GM19240 (cell line): ENCODE results near the gene NRG3.
"Not testable (repeated sequence)": the region's sequence is repeated elsewhere in the genome, so short reads cannot be mapped to it uniquely, and the experiment has no call there.

Experiments used
- DNase-seq: peaks from one replicate; pipeline ENCODE4 v3.0.0; 2011; ENCODE audit warnings: low spot score; ENCODE audit not compliant: insufficient read length

NRG3 gene

DNA sequence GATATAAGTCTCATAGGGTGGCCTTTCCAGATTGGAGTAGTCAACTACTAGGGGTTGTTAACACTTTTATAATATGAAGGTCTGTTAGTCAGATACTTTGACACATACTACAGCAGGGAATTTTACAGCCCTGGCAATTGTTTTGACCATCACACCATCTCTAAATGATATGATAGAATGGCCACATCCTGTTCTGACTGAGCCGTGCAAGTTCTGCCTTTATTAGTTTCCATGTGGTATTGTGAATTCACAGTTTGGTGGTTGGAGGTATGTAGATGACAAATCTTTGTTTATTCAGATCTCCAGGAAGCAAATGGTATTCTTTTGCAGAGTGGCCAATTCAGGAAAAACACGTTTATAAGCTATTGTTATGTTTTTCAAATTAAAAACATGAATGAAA, 83.0 kb downstream of the NRG3 start:
- no peak for DNase-seq

DNA sequence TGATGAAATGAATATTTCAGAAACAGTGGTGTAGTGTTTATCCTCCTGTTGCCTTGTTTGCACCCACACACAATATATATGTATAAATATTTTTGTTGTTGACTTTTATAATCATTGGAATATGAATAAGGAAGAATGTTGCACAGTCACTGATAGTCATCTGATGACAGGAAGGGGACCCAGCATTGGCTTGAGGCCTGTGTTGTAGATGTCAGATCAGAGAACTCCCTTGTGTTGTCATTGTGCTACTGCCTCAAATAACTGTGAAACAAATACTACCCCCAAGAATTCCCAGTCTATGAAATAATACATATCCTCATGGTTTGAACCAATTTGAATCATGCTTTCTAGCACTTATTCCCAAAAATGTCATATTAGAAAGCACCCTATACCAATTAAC, 84.0 kb downstream of the NRG3 start:
- DNase-seq, result no peak

DNA sequence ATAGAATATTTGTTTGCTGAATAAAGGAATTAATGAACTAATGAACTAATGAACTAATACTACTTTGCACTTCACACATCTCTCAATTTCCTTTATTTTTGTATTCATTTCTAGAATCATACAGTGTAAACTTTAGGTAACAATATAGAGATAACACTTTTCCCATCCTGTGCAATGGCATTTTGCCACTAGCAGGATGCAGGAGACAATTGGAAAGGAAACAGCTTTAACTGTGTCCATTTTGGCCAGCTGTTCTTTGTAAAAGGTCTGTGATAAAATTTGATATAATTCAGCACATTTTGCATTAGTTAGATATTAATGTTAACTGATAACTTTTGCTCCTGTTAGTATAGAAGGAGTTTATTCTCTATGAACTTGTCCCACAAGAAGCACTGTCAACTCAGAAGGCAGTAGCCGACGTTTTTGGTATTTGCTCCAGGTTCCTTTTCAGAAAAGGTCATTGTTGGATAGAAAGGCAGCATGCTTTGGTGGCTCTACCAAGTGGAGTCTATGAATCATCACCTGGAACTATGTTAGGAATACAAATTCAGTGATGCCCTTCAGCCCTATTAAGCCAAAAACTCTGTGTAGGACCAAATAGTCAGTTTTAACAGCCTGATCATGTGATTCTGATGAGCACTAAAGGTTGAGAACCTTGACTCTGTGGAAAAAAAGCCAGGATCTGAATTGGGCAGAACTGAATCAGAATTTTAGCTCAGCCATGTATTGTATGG, 86.6 kb downstream of the NRG3 start:
- DNase-seq, result no peak

DNA sequence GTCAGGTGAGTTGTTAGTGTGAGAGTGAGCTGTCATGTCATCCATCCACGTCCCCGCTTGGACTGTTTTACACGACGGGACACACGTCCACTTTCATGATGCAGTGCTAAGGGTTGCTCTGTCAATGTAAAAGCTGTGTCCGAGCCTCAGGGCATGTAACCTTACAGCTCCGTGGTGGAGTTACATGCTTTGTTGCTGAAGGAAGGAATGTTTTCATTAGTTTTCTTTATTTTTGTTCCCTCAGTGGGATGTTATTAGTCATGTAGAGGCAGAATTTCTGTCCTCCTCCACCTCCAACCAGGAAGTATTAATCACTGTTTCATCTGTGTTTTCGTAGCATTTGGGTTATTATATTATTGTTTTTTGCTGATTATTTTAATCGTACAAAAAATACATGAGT, 88.6 kb downstream of the NRG3 start:
- DNase-seq, result no peak

DNA sequence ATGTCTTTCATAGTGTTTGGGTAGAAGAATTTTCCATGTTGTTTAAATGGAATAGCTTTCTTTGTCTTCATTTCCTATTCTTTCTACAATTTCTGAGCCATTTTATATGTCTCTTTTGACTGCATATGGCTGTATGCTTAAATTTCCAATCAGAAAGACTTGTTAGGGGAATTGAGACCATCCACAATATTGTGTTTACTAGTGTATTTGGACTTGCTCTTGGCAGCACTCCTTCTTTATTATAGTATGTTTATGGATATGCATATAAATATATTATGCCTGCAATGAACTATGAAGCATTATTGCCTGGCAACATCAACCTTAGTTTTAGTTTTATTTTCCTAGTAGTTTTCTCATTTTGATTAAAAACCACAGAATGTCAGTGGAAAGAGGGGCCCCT, 92.7 kb downstream of the NRG3 start:
- no peak for DNase-seq

DNA sequence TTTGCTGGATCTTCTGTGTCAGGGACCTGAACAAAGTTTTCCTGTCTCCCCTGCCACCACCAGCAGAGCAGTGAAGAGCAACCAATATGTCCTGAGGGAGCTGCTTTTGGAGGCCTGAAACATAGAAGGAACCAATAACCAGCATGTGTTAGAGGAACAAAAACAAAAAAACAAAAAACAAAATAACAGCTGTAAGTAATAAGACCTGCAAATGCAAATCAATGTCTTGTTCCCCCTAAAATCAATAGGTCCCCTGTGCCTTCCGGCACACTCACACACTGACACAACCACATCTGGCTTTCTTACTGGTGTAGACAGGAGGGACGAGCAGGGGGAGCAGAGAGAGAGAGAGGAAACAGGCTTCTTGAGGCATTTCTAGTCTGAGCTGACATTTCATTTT, 94.1 kb downstream of the NRG3 start:
- DNase-seq, result no peak

DNA sequence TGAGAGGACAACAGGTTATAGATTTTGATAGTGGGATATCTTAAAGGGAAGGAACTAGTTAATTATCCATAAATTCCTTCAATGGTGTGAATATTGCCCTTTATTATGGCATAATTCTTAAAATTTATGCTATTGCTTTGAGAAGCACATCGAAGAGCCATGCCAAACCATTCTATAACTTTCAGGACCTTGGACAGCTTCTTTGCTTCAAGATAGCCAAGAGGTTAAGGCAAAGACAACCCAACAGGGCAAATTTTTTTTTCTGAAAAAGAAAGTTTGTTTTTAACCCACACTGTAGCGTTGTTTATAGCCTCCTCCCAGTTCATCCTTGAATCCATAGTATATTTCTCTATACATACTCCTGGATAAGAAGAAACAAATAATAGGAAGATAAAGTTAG, 103.2 kb downstream of the NRG3 start:
- DNase-seq, result no peak

DNA sequence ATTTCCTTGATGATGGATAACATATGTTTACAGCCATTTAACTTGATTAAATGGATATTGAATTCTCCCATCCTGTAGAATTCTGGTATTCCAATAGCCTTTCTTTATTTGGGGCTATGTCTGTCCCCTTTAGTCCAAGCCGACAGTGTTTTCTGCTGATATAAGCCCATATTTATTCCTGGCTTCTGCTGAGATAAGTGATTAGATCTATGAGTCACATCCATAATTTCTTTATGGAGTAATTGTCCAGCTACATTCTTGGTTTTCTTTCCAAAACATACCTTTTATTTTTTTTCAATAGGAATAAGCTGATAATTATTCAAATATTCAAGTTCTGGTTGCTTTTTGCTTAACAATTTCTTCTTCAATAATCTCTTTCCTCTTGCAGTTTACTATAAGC, 106.7 kb downstream of the NRG3 start:
- no peak for DNase-seq

DNA sequence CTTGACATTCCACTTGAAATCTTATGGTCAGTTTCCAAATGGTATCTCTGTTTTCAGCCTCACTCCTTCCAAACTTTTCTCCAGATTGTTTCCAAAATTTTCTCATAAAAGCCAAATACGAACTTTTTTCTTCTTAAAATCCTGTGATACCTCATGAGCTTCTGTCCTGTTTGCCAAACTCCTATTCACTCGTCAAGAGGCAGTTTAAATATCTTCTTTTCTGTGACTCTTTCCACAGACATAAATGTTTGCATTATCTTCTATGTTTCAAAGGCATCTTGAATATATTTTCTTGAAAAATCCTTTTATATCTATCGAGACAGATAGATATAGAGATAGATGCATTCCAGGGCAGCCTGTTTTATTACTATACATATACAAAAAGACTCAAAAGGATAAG, 109.4 kb downstream of the NRG3 start:
- DNase-seq, result no peak

DNA sequence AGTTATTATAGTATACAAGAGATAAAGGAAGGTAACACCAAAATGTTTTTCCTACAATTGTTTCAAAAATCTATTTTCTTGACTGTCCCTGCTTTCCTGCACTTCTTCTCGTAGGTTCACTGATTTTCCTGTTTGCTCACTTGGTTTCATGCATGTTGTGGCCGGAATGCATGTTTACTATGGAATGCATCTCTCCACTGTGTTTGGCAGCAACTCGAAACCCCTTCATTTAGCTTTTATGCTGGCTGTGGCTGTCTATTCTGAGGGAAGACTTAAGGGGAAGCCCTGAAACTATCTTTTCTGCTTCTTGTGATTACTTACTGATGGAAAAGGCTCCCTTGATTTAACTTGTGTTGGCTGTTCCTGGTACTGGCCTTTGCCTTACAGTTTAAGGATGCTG, 120.3 kb downstream of the NRG3 start:
- DNase-seq, result no peak

DNA sequence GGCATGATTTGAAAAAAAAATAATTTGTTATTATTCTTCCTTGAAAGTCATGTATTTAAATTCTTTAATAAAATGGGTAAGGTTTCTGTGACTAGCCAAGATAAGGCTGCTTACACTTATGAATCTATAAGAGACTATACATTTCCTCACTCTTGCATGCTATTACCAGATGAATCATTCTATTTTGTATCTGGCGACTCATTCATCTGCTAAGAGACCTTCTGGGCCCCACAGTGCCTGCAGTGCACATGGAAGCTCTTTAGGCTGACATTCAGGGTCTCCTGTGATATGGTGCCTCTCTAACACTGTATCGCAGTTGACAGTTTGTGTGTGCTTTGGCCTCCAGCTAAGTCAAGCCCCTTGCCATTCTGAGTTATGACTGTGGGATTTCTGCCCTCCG, 121.9 kb downstream of the NRG3 start:
- no peak for DNase-seq

DNA sequence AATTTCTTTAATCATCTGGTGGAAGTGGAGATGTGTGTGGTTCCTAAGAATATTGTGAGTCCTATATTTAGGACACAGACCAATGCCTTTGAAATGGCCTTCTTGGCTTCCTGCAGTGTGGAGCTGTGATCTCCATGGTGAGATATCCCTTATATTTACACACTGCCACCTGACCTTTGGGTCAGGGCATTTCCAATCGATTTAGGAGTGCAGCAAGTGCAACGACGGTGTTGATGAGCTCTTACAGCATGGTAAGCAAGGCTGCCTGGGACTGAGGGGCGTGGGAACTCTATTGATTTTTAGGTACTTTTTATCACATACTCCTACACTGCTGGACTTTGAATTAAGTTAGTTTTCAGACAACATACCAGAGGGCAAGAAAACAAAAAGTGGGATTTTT, 146.0 kb downstream of the NRG3 start:
- no peak for DNase-seq

DNA sequence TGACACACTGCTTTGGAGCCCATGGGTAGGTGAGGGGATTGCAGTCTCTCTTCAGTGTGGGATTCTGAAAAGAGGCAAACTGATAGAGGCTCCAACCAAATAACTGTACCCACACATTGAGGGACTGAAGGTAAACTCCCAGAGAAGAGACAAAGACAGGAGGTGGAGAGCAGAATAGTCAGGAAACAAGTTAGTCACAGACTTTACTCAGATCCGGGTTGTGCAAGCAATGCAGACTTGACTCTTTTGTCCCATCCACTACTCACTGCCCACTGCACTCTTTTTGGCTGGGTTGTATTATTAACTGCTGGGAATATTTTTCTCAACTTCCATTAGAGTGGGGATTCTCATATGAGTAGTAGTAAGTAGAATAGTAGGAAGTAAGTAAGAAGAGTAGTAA, 152.7 kb downstream of the NRG3 start:
- no peak for DNase-seq

DNA sequence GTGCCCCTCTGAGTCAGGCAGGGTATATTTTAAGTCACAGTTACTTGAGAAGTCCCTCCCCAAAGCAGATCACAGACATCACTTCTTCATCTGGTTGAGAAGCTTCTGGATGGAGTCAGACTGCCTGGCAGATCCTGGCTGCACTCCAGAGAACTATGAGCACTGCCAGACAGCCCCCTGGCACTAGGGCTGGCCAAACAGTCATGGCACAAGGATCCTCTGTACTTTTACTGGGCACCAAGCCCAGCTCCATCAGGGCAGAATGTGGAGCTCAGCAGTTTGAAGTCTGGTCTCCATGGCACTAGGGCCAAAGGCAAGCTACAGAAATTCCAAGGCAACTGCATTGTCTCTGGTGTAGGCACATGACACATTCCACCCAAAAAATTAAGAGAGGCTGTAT, 162.1 kb downstream of the NRG3 start:
- no peak for DNase-seq

DNA sequence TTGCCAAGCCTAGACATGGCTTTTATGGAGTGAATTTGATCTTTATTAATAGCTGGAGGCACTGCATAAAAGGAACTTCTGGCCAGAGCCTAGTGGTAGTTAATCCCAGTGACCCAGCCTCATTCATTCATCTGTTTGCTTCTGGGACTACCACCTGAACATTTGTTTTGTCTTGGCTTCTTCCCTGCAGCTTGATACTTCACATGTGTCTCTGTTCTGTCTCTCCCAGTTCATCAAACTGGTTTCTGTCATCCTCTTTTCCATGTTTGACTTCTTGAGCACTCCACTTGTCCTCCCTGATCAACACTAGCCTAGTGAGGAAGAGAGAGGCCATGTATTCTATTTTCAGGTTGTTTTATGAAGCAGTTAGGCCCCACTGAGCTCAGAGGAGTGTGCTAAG, 163.6 kb downstream of the NRG3 start:
- DNase-seq, result no peak

DNA sequence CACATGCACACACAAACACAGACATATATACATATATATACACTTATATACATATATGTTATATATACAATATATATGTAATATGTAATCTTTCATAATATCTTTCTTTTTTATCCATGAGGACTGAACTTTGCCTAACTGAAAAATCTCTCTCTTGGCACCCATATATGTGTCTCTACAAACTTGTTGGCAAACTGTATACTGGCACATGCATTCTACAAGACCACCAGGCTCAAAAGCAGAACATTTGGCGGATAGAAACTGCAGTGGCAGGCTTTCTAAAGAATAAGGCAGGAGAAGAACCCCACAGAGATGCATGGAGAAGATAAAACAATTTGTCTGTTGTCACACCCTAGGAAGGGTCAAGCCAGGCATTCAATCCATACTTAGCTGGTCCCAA, 165.3 kb downstream of the NRG3 start:
- no peak for DNase-seq

DNA sequence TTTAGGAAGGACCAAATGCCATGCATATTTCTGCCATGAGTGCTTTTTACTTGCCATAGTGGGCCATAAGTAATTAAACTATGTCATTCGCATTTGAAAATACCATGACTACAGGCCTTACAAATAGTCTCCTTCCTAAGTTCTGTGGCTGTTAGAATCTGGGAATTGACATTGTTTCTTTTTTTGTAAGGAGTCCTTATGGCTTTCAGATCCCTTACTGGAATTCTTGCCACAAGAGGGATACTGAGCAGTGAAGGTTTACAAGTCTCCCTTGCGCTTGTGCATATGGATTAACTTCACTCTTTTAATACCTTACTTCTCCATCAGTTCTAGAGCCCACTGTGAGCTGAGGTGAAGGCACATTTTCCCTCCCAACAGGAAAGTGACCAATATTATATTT, 166.0 kb downstream of the NRG3 start:
- no peak for DNase-seq

DNA sequence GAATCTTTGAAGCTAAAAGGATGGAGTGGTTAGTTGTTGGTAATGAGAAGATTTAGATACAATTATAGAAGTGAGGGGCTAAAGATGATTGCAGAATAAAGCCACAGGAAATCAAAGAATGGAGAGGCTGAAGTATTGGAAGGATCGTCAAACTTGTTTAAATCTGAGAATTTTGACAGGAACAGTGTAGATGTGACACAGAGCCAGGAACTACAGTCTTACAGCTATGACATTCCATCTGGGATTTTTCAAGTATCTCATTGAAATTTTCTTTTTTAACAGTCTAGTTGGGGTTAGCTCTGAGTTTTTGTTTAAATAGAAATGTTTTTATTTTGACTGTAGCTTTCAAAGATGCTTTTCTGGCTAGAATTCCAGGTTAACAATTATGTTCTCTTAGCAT, 181.4 kb downstream of the NRG3 start:
- DNase-seq, result no peak

DNA sequence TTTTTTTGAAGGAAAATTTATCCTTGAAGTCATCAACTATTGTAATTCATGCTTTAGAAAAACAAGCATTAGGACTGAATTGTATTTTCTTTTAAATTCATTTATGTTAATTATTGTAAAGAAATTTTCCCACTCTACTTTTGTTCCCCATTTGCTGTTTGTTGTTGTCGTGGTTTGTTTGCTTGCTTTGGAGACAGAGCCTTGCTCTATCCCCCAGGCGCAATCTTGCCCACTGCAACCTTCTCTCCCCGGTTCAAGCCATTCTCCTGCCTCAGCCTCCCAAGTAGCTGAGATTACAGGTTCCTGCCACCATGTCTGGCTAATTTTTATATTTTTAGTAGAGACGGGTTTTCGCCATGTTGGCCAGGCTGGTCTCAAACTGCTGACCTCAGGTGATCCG, 192.2 kb downstream of the NRG3 start:
- DNase-seq, result not testable (repeated sequence)

DNA sequence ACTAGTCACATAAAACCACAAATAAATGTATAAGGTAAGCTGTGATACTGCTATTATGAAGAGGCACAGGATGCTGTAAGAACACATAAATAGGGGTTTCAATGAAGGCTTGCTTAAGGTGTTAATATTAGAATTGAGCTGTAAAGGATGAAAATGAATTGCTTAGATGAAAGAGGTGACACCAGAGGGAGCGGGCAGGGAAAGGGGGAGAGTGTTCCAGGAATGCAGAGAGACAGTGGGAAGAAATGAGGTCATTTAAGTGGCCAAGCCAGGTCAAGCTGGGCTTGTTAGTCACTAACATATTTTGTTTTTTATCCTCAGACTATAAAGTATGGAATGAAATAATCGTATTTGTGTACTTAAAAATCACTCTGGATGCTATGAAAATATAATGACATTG, 193.5 kb downstream of the NRG3 start:
- DNase-seq, result no peak

DNA sequence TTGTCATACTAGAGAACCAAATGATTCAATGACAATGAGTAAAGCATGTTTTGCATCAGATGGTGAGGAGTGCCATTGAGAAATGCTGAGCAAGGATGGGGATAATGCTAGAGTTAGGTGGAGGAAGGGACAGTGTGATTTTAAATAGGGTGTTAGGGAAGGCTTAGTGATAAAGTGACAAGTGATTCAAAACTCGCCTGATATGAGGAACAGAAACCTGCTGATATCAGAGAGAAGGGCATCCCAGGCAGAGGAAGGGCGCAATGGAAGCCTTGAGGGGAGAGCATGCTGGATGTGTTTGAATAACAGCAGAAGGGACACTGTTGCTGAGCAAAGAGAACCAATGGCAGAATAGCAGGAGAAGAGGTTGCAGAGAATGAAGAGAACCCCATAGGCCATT, 196.2 kb downstream of the NRG3 start:
- DNase-seq, result no peak

DNA sequence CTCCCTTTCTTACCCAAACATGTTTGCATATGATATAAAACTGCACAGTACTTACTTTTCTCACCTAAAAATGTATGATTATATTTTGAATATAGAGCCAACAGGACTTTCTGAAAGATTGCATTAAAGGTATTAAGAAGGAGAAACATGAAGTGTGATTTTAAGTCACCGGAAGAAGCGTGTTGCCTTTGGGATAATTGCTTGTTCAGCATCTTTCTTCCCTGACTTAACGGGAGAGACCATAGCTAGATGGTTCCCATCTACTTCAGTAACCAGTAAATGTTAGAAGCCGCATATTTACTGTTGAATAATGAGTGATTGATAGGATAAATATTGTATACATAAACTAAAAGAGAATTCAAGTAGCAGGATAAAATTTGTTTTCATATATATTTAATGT, 197.1 kb downstream of the NRG3 start:
- DNase-seq, result no peak

DNA sequence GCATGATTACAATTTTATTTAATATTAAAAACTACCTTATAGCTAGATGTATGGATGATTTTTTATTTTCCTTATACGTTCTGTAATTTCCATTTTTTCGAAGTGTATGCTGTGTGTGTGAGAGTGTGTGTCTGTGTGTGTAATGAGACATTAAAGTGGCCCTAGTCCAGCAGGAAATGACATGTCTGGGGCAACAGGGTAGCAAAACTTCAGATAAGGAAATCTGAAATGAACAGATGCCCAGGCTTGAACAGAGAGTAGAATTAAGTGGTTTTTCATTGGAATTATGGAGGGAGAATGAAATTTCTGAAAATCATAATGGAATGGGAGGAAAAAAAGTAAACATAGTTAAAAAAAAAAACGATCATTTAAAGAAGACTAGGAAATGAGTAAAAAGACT, 200.6 kb downstream of the NRG3 start:
- no peak for DNase-seq

DNA sequence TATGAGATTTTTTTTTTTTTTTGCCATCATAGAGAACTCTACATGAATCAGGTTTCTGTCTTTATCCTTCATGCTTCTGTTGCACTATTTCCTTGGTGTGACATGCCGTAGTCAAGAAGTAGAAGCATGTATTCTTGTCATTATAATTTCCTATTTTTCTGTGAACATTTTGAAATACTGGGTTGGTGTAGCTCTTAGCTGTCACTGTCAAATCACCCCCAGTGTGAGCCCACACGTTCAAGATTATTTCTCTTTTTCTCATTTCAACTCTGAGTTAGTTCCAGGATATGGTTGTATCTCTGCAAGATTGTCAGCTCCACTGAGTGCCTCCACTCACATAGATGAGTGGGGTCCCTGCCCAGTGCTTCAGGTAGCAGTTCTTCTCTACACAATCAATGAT, 209.5 kb downstream of the NRG3 start:
- DNase-seq, result no peak
